Measurements from ENCODE around the gene SLC16A8.

DNA sequence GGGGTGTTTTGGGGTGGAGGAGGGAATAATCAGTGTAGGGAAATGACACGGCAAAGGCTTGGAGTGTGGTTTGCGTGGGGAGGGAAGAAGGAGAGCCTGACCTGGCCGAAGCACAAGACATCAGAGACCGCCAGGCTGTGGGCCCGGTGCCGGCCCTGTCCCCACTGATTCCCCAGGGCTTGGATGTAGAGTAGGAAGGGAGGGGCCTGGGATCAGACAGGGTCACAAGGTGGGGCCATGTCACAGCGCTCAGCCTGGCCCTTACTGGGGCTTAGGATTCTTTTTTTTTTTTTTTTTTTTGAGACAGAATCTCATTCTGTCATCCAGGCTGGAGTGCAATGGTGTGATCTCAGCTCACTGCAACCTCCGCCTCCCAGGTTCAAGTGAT is 17.0 kb downstream of the SLC16A8 start:
- TF ChIP-seq, protein P1, sequence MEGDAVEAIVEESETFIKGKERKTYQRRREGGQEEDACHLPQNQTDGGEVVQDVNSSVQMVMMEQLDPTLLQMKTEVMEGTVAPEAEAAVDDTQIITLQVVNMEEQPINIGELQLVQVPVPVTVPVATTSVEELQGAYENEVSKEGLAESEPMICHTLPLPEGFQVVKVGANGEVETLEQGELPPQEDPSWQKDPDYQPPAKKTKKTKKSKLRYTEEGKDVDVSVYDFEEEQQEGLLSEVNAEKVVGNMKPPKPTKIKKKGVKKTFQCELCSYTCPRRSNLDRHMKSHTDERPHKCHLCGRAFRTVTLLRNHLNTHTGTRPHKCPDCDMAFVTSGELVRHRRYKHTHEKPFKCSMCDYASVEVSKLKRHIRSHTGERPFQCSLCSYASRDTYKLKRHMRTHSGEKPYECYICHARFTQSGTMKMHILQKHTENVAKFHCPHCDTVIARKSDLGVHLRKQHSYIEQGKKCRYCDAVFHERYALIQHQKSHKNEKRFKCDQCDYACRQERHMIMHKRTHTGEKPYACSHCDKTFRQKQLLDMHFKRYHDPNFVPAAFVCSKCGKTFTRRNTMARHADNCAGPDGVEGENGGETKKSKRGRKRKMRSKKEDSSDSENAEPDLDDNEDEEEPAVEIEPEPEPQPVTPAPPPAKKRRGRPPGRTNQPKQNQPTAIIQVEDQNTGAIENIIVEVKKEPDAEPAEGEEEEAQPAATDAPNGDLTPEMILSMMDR (IDR thresholded peaks at IDR 0.05): no peak
- TF ChIP-seq POLR2A (IDR thresholded peaks at IDR 0.05): no peak

Measured in uterus (tissue), 2 donors.